Endothelial cell (in vitro differentiated cells): ENCODE results near the gene JCAD. TPM values are rescaled to one million over a fixed set of nuclear protein-coding genes. Genes with fewer than 3 reads are reported as not detected.

Source experiments
- DNase-seq: peaks from one replicate; pipeline ENCODE4 v3.0.0; 2021; ENCODE audit warnings: low spot score
- H3K27ac Mint-ChIP-seq: one replicate; pipeline ENCODE4 v1.8.0; 2021; ENCODE audit warnings: mixed read lengths, inconsistent platforms; ENCODE audit not compliant: unreplicated experiment
- H3K27me3 Mint-ChIP-seq: one replicate; pipeline ENCODE4 v1.8.0; 2021; ENCODE audit warnings: mild to moderate bottlenecking, moderate library complexity, mixed read lengths, inconsistent platforms; ENCODE audit not compliant: unreplicated experiment
- H3K36me3 Mint-ChIP-seq: one replicate; pipeline ENCODE4 v1.8.0; 2021; ENCODE audit warnings: mild to moderate bottlenecking, low read depth, mixed read lengths, inconsistent platforms; ENCODE audit not compliant: unreplicated experiment
- H3K4me1 Mint-ChIP-seq: one replicate; pipeline ENCODE4 v1.8.0; 2021; ENCODE audit warnings: mild to moderate bottlenecking, mixed read lengths, inconsistent platforms; ENCODE audit not compliant: unreplicated experiment
- H3K4me3 Mint-ChIP-seq: one replicate; pipeline ENCODE4 v1.8.0; 2021; ENCODE audit warnings: mild to moderate bottlenecking, mixed read lengths, inconsistent platforms; ENCODE audit not compliant: unreplicated experiment
- H3K9me3 Mint-ChIP-seq: one replicate; pipeline ENCODE4 v1.8.0; 2021; ENCODE audit warnings: mixed read lengths, inconsistent platforms; ENCODE audit not compliant: unreplicated experiment
- total RNA-seq: library from RNA; stranded (reverse); fragmentation: NEBNext Ultra II Directional; extraction: Animal tissue kit (Norgen Biotek cat#: 25700); gene quantifications from one replicate; pipeline ENCODE4 v1.2.1, GENCODE V29; 2021; ENCODE audit not compliant: unreplicated experiment
- TF ChIP-seq, protein P1 (sequence below): fragments of 200-600 bp; sonication (generic); IDR thresholded peaks from one replicate; pipeline ENCODE4 v1.5.0; 2021; ENCODE audit warnings: antibody characterized with exemption; ENCODE audit not compliant: unreplicated experiment

The JCAD gene
- total RNA-seq, 1 donor from 2014 or later = 234 TPM

DNA sequence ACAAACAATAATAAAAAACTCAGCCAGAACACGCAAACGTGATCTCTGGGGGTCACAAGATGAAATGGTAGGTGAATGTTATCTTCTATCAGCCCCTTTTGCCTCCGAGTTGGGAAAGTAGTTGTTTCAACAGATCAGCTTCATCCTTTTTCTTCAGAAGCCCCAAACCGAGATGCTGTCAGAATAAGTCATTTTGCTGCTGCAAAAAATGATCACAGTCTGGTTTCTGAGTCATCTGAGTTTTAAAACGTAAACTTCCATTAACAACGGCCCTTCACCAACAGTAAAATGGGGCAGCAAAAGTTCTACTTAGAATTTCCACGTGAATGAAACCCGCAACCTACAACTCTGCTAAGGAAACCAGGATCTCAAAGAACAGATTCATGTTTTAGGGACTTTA, 44.9 kb downstream of the JCAD start:
- no peaks in the 10 kb centered on the region for H3K27me3 Mint-ChIP-seq
- H3K36me3 Mint-ChIP-seq = peaks cover 36% of the 10 kb centered on the region
- TF ChIP-seq, protein P1, sequence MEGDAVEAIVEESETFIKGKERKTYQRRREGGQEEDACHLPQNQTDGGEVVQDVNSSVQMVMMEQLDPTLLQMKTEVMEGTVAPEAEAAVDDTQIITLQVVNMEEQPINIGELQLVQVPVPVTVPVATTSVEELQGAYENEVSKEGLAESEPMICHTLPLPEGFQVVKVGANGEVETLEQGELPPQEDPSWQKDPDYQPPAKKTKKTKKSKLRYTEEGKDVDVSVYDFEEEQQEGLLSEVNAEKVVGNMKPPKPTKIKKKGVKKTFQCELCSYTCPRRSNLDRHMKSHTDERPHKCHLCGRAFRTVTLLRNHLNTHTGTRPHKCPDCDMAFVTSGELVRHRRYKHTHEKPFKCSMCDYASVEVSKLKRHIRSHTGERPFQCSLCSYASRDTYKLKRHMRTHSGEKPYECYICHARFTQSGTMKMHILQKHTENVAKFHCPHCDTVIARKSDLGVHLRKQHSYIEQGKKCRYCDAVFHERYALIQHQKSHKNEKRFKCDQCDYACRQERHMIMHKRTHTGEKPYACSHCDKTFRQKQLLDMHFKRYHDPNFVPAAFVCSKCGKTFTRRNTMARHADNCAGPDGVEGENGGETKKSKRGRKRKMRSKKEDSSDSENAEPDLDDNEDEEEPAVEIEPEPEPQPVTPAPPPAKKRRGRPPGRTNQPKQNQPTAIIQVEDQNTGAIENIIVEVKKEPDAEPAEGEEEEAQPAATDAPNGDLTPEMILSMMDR = no peak
- no peak overlapping the region for H3K4me3 Mint-ChIP-seq
- DNase-seq = no peak
- H3K9me3 Mint-ChIP-seq = no peaks in the 10 kb centered on the region
- H3K4me1 Mint-ChIP-seq = peaks cover 27% of the 10 kb centered on the region
- no peak overlapping the region for H3K27ac Mint-ChIP-seq

DNA sequence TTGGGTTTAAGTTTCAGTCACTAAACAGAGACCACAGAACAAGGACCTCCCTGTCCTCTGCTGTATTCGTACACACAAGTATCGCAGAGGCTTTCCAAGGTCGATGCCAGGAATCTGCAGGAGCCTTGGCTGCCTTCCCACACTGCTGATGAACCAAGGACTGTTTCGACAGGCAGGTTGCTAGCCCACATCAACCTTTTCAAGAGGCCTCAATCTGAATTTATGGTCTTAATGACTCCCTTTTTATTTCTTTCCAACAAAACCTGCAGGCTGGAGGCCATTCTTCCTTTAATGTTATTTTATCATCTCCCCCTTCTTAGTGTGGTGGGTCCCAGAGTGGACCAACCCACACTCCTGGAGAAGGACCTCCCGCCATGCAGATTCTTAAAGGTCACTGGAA, 45.6 kb downstream of the JCAD start:
- Mint-ChIP-seq H3K36me3 (peaks cover 32% of the 10 kb centered on the region), H3K4me1 (peaks cover 24% of the 10 kb centered on the region), H3K9me3 (no peaks in the 10 kb centered on the region), H3K27ac (peak overlapping the region; percentile 19), H3K27me3 (peaks cover 1% of the 10 kb centered on the region), H3K4me3 (no peak overlapping the region)
- no peak for DNase-seq
- TF ChIP-seq, protein P1 = no peak

DNA sequence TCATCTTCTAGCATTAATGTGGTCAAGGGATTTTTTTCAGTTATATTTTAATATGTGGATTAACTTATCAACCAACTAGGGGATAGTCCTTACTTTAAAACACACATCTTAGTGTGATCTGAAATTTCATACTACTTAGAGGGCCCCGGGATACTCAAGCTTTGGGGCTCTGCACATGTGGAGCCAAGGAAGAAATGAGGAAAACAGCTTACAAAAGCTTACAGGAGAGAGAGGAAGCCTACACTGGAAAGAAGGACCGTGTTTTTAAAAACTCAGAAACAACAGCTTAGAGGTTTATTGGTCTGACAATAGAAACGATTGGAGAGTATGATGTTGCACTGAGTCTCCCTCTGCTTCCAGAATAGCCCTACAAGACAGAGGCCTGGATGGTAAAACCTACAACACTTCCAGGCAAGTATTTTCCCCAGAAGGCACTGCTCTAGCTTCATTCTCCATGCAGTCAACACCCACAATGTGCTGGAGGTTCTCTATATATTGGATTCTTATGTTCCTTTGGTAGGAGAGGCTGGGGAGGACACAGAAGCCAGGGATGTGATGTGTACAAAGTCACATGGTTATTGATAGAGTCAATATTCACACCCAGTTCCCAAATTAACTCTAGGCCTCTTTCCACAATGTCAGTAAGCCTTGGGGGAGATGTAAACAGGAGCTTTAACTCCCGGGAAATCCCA, 47.3 kb downstream of the JCAD start:
- peaks cover 15% of the 10 kb centered on the region for H3K36me3 Mint-ChIP-seq
- no peak for DNase-seq
- H3K4me3 Mint-ChIP-seq = no peak overlapping the region
- H3K27me3 Mint-ChIP-seq = peaks cover 3% of the 10 kb centered on the region
- TF ChIP-seq, protein P1 = no peak
- H3K9me3 Mint-ChIP-seq = no peaks in the 10 kb centered on the region
- no peak overlapping the region for H3K27ac Mint-ChIP-seq
- peaks cover 26% of the 10 kb centered on the region for H3K4me1 Mint-ChIP-seq

DNA sequence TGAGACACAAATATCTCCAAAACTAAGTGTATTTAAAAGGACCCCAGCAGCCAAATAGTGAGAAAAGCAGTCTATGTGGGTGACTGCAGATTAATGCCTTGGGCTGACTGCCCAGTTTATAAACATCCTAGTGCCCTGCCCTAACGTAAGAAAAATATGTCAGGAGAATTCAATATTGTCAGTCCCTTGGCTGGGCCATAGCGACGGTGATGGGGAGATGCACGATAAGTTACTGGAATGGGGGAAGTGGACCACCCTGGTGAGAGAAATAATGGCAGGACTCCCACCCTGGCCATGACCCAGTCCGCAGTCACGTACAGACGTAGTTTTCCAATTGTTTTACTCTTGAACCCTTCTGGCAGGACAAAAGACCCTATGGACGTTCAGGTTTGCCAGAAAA, 48.0 kb downstream of the JCAD start:
- H3K27me3 Mint-ChIP-seq = peaks cover 3% of the 10 kb centered on the region

DNA sequence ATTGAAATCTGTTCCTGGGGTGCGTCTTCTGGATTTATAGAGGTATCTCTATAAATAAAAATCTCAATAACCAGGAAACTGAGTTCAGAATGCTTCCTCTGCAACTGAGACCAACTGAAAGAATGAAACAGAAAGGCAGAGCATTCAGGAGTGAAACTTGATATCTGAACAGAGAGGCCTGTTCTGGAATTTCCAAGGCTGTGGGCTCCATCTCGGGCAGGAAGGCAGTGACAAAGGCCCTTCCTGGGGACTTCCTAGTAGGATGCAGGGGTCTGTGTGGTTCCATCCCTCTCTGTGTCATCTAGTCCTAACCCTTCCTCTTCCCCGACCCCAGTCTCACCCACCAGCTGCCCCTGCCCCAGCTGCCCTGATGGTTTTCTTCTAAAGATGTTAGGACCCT, 52.0 kb downstream of the JCAD start:
- peak overlapping the region; percentile 54 for H3K27ac Mint-ChIP-seq
- H3K4me3 Mint-ChIP-seq = no peak overlapping the region
- H3K4me1 Mint-ChIP-seq = peaks cover 21% of the 10 kb centered on the region
- H3K27me3 Mint-ChIP-seq = peaks cover 3% of the 10 kb centered on the region
- no peak for DNase-seq
- no peaks in the 10 kb centered on the region for H3K9me3 Mint-ChIP-seq
- TF ChIP-seq, protein P1 = no peak
- no peaks in the 10 kb centered on the region for H3K36me3 Mint-ChIP-seq

More for the DNA sequence above, 48.0 kb downstream of the JCAD start:
- DNase-seq = no peak
- Mint-ChIP-seq H3K27ac (no peak overlapping the region), H3K36me3 (peaks cover 9% of the 10 kb centered on the region), H3K9me3 (no peaks in the 10 kb centered on the region), H3K4me1 (peaks cover 28% of the 10 kb centered on the region), H3K4me3 (no peak overlapping the region)
- TF ChIP-seq, protein P1 = no peak
